ENCODE results near the gene JAML. TPM values are rescaled to one million over a fixed set of nuclear protein-coding genes. Genes with fewer than 3 reads are reported as not detected.

JAML gene
- total RNA-seq, 1 donor = not detected

DNA sequence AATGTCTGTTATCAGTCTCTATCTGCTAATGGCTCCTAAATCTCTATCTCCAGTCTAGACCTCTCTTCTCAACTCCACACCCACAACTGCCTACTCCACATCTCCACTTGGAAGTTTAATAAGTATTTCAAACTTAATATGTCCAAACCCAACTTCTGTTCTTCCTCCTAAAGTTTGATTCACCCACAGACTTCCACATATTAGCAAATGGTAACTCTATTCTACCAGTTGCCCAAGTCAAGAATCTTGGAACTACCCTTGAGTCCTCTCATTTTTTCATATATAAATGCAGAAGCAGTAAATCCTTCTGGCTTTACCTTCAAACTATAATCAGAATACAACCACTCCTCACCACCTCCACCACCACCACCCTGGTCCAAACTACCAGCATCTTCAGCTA lies 6.7 kb upstream of the JAML start:
- no peak overlapping the region for H3K4me3 ChIP-seq (ENCODE audit: insufficient read depth, low read length)

DNA sequence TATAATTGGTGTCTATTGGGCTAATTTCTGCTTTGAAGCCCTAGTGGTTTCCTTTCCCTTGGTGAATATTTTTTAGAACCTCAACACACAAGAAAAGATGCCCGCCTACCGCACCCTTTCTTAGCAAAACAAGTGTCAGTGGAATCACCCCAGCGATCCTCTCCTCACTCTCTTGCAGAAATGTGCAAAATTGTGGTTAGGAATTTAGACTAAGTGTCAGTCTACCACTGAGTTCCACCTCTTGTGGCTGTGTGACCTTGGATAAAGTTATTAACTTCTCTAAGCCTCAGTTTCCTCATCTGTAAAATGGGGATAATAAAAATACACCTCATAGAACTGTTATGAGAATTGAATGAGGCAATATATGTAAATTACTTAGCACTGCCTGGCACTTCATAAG lies 5.3 kb upstream of the JAML start:
- no peak overlapping the region for H3K27ac ChIP-seq (ENCODE audit: low read depth, low read length)
- TF ChIP-seq, protein P1, sequence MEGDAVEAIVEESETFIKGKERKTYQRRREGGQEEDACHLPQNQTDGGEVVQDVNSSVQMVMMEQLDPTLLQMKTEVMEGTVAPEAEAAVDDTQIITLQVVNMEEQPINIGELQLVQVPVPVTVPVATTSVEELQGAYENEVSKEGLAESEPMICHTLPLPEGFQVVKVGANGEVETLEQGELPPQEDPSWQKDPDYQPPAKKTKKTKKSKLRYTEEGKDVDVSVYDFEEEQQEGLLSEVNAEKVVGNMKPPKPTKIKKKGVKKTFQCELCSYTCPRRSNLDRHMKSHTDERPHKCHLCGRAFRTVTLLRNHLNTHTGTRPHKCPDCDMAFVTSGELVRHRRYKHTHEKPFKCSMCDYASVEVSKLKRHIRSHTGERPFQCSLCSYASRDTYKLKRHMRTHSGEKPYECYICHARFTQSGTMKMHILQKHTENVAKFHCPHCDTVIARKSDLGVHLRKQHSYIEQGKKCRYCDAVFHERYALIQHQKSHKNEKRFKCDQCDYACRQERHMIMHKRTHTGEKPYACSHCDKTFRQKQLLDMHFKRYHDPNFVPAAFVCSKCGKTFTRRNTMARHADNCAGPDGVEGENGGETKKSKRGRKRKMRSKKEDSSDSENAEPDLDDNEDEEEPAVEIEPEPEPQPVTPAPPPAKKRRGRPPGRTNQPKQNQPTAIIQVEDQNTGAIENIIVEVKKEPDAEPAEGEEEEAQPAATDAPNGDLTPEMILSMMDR (IDR thresholded peaks at IDR 0.05; ENCODE audit: extremely low read depth, low read depth, low read length) = no peak
- H3K4me2 ChIP-seq (ENCODE audit: insufficient read depth, low read length) = no peak overlapping the region
- no peaks in the 10 kb centered on the region for H4K20me1 ChIP-seq (ENCODE audit: insufficient read depth, low read length)
- no peaks in the 10 kb centered on the region for H3K9me3 ChIP-seq (ENCODE audit: low read depth, low read length)
- H3K27me3 ChIP-seq (ENCODE audit: insufficient read depth, low read length) = peaks cover 16% of the 10 kb centered on the region
- H3K4me3 ChIP-seq (ENCODE audit: insufficient read depth, low read length) = no peak overlapping the region
- H3K79me2 ChIP-seq (ENCODE audit: insufficient read depth, low read length) = no peaks in the 10 kb centered on the region
- no peaks in the 10 kb centered on the region for H3K4me1 ChIP-seq (ENCODE audit: insufficient read depth, low read length)
- H3K36me3 ChIP-seq (ENCODE audit: insufficient read depth, low read length) = no peaks in the 10 kb centered on the region
- no peak overlapping the region for H2AFZ ChIP-seq (ENCODE audit: low read length)
- DNase-seq (ENCODE audit: insufficient read length, low spot score, missing footprints) = no peak

More for the DNA sequence above, 6.7 kb upstream of the JAML start:
- Histone ChIP-seq H3K4me2 (ENCODE audit: insufficient read depth, low read length) (no peak overlapping the region), H3K27ac (ENCODE audit: low read depth, low read length) (no peak overlapping the region), H4K20me1 (ENCODE audit: insufficient read depth, low read length) (no peaks in the 10 kb centered on the region), H3K9me3 (ENCODE audit: low read depth, low read length) (no peaks in the 10 kb centered on the region), H3K27me3 (ENCODE audit: insufficient read depth, low read length) (peaks cover 9% of the 10 kb centered on the region), H3K79me2 (ENCODE audit: insufficient read depth, low read length) (no peaks in the 10 kb centered on the region), H2AFZ (ENCODE audit: low read length) (no peak overlapping the region), H3K36me3 (ENCODE audit: insufficient read depth, low read length) (no peaks in the 10 kb centered on the region), H3K4me1 (ENCODE audit: insufficient read depth, low read length) (no peaks in the 10 kb centered on the region)
- TF ChIP-seq, protein P1 (IDR thresholded peaks at IDR 0.05; ENCODE audit: extremely low read depth, low read depth, low read length) = no peak
- no peak for DNase-seq (ENCODE audit: insufficient read length, low spot score, missing footprints)

DNA sequence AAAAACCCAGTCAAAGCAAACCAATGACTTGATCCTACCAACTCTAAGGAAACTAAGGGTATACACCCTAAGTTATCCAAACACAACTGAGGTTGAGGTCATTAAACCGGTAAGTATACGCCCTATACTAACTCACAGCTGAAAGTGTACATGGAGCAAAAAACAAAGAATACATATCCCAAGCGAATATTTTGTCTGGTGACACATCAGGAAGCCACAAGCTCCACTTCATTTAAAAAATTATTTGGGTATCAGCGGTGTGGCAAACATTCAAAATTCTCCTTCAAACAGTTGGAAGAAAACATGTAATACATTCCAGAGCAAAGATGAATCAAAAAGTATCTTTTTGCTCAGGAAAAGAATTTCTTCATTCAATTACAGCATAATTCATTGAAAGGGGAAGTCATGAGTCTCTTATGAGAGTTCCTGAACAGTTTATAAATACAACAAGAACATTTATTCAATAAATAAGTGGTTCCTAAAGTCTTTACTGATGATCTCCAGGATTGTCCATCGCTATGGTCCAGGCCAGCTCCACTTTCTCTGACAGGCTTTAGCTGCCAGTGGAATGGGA lies 4.5 kb upstream of the JAML start:
- Histone ChIP-seq H3K27ac (ENCODE audit: low read depth, low read length) (no peak overlapping the region), H3K4me3 (ENCODE audit: insufficient read depth, low read length) (no peak overlapping the region), H3K9me3 (ENCODE audit: low read depth, low read length) (no peaks in the 10 kb centered on the region), H3K79me2 (ENCODE audit: insufficient read depth, low read length) (no peaks in the 10 kb centered on the region), H3K4me1 (ENCODE audit: insufficient read depth, low read length) (no peaks in the 10 kb centered on the region), H3K4me2 (ENCODE audit: insufficient read depth, low read length) (no peak overlapping the region), H4K20me1 (ENCODE audit: insufficient read depth, low read length) (no peaks in the 10 kb centered on the region), H3K36me3 (ENCODE audit: insufficient read depth, low read length) (no peaks in the 10 kb centered on the region), H2AFZ (ENCODE audit: low read length) (no peak overlapping the region), H3K27me3 (ENCODE audit: insufficient read depth, low read length) (peaks cover 19% of the 10 kb centered on the region)
- TF ChIP-seq, protein P1 (IDR thresholded peaks at IDR 0.05; ENCODE audit: extremely low read depth, low read depth, low read length) = no peak
- no peak for DNase-seq (ENCODE audit: insufficient read length, low spot score, missing footprints)

DNA sequence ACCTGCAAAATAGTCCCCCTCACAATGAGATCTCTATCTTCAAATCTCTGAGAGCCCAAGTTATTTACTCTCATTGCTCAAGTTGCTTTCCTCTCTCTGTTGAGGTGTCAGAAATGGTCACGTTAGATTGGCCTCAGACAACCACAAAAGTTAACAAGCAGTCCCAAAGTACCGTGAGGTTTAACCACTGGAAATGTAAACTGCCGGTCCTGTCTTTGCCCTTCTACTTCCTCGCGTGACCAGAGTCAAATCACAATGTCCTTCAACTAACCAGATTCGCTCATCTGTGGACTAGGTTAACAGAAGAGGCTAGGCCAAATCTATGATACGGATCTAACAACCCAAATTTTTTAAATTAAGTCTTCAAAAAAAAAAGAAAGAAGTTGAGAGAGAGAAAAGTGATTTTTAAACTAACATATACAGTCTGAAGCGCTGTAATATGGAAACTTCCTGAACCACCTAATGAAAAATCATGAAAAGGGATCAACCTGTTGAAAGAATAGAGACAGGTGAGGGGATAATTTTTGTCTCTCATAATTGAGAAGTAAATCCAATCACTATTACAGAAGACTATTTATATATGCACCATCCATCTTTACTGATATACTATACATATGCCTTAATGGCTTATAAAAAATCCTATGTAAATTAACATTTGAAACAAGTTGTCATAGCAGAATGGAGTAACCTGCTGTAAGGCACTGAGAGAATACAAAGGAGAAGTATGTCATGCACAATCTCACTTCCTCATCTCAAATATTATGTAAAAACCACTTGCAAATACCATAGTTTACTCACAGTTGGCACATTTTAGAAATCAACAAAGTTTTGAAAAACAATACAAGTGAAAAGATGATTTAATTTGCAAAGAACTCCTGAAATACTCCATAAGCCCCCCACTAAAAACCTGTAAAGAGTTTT lies 3.3 kb upstream of the JAML start:
- H3K4me3 ChIP-seq (ENCODE audit: insufficient read depth, low read length) = no peak overlapping the region
- no peaks in the 10 kb centered on the region for H3K79me2 ChIP-seq (ENCODE audit: insufficient read depth, low read length)
- no peaks in the 10 kb centered on the region for H3K9me3 ChIP-seq (ENCODE audit: low read depth, low read length)
- no peaks in the 10 kb centered on the region for H4K20me1 ChIP-seq (ENCODE audit: insufficient read depth, low read length)
- H3K4me1 ChIP-seq (ENCODE audit: insufficient read depth, low read length) = no peaks in the 10 kb centered on the region
- no peak overlapping the region for H3K27ac ChIP-seq (ENCODE audit: low read depth, low read length)
- TF ChIP-seq, protein P1 (IDR thresholded peaks at IDR 0.05; ENCODE audit: extremely low read depth, low read depth, low read length) = no peak
- H3K27me3 ChIP-seq (ENCODE audit: insufficient read depth, low read length) = peaks cover 26% of the 10 kb centered on the region
- no peak overlapping the region for H2AFZ ChIP-seq (ENCODE audit: low read length)
- H3K36me3 ChIP-seq (ENCODE audit: insufficient read depth, low read length) = no peaks in the 10 kb centered on the region
- H3K4me2 ChIP-seq (ENCODE audit: insufficient read depth, low read length) = no peak overlapping the region
- DNase-seq (ENCODE audit: insufficient read length, low spot score, missing footprints) = no peak

Data from osteoblast (primary cell).